Kidney epithelial cell (primary cell): ENCODE measurements around the gene EMID1. TPM values are rescaled to one million over a fixed set of nuclear protein-coding genes. Genes with fewer than 3 reads are reported as not detected.
"Not testable (repeated sequence)": the region's sequence is repeated elsewhere in the genome, so short reads cannot be mapped to it uniquely, and the experiment has no call there.

Source experiments
- DNase-seq: peaks from one replicate; pipeline ENCODE4 v3.0.0-alpha.2; 2010; ENCODE audit warnings: low read depth
- H3K27me3 ChIP-seq: 2 replicates; pipeline ENCODE4 v1.6.0; 2011; ENCODE audit warnings: low read length; ENCODE audit not compliant: control insufficient read depth, insufficient read depth
- H3K36me3 ChIP-seq: 2 replicates; pipeline ENCODE4 v1.5.1; 2011; ENCODE audit warnings: low read length; ENCODE audit not compliant: control insufficient read depth, insufficient read depth
- H3K4me3 ChIP-seq: 2 replicates; pipeline ENCODE4 v1.5.1; 2011; ENCODE audit warnings: low read depth, mild to moderate bottlenecking, control low read depth, low read length
- total RNA-seq: library from RNA; depleted of rRNA; stranded (reverse); fragments of >200 nt; gene quantifications from 2 replicates; pipeline ENCODE4 v1.2.3, GENCODE V29; 2015
- TF ChIP-seq, protein P1 (sequence below): IDR thresholded peaks from 2 replicates; pipeline ENCODE4 v1.5.1; 2011; ENCODE audit warnings: mild to moderate bottlenecking, moderate library complexity, low read length, control low read depth, inconsistent platforms; ENCODE audit not compliant: insufficient read depth, poor library complexity, severe bottlenecking

The EMID1 gene
- total RNA-seq, 1 donor from 2014 or later = 2.2 TPM

DNA sequence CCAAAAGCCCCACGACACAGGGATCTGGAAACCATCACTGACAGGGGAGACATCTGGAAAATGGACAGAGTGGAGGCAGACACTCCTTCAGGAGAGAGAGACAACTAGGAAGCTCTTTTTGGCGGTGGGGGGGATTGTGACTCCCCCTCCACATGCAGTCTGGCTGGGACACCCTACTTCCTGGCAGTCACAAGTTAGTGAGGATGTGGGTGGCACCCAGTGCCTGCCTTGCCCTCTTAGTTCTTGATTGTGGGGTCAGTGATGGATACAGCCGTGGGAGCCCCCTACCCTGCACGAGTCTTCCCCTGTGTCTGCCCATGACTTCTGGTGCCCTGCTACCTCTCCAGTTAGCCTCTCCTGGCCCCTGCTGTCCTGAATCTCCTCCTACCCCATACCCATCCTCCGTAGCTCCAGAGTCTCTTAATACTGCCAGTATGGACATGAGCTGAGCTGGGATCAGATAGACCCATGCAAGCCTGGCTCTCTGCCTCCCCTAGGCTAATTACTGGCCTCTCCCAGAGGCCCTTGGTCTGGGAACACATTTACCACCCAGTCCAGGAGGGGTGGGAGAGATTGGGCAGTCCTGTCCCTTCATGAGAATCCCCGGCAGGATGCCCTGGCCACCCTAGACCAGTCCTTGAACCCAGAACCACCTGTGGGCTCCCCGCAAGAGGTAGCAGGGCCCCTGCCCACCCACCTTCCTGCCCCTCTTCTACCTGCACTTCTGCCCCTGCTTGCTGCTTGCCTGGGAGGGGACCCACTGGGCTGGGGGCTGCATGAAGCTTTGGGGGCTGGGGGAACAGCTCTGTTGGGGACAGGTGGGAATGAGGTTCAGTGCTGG, 39.3 kb downstream of the EMID1 start:
- TF ChIP-seq, protein P1, sequence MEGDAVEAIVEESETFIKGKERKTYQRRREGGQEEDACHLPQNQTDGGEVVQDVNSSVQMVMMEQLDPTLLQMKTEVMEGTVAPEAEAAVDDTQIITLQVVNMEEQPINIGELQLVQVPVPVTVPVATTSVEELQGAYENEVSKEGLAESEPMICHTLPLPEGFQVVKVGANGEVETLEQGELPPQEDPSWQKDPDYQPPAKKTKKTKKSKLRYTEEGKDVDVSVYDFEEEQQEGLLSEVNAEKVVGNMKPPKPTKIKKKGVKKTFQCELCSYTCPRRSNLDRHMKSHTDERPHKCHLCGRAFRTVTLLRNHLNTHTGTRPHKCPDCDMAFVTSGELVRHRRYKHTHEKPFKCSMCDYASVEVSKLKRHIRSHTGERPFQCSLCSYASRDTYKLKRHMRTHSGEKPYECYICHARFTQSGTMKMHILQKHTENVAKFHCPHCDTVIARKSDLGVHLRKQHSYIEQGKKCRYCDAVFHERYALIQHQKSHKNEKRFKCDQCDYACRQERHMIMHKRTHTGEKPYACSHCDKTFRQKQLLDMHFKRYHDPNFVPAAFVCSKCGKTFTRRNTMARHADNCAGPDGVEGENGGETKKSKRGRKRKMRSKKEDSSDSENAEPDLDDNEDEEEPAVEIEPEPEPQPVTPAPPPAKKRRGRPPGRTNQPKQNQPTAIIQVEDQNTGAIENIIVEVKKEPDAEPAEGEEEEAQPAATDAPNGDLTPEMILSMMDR = no peak
- no peak for DNase-seq
- peaks cover 6% of the 10 kb centered on the region for H3K27me3 ChIP-seq
- no peaks in the 10 kb centered on the region for H3K36me3 ChIP-seq
- no peak overlapping the region for H3K4me3 ChIP-seq

DNA sequence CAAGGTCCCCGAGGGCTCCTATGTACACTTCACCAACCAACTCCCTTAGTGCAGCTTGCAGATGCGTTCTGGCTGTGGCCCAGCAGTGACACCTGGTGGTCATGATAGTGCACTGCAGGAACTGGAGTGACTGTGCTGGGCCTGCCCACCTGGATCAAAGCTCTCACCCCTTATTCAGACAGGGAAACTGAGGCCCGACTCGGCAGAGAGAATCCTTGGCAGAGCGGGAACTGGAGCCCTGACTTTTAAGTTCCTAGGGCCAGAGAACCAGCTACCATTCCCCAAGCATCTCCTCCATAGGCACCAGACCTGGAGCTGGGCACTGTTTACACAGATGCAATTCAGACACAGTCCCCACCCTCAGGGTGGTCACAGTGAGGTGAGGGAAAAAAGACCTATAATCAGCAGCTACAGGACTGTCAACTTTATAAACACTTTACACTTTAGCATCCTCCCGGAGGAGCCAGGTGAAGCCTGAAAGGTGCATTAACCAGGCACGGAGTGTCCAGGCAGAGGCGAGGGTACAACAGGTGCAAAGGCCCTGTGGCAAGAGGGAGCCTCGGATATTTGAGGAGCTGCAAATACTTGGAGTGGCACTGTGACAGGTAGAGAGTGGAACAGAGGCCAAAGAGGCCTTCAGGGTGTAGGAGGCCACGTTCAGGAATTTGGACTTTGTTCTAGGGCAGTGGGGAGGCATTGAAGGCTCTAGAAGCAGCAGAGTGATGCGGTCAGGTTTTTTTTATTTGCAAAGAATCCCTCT, 40.1 kb downstream of the EMID1 start:
- H3K4me3 ChIP-seq = no peak overlapping the region
- peaks cover 6% of the 10 kb centered on the region for H3K27me3 ChIP-seq
- H3K36me3 ChIP-seq = no peaks in the 10 kb centered on the region
- no peak for DNase-seq
- TF ChIP-seq, protein P1 = peak; percentile 97

DNA sequence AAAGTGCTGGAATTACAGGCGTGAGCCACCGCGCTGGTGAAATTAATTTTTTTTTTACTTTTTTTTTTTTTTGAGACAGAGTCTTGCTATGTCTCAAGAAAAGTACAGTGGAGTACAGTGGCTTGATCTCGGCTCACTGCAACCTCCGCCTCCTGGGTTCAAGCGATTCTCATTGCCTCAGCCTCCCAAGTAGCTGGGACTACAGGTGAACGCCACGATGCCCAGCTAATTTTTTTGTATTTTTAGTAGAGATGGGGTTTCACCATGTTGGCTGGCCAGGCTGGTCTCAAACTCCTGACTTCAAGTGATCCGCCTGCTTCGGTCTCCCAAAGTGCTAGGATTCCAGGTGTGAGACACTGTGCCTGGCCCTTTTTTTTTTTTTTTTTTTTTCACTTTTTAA, 42.2 kb downstream of the EMID1 start:
- not testable (repeated sequence) for H3K36me3 ChIP-seq, H3K4me3 ChIP-seq, H3K27me3 ChIP-seq, DNase-seq

DNA sequence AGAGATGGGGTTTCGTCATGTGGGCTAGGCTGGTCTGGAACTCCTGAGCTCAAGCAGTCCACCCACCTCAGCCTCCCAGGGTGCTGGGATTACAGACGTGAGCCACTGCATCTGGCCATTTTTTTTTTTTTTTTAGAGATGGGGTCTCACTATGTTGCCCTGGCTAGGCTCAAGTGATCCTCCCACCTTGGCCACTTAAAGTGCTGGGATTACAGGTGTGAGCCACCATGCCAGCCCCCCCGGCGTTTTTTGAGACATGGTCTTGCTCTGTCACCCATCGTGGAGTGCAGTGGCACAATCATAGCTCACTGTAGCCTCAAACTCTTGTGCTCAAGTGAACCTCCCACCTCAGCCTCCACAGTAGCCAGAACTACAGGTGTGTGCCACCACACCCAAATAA, 45.6 kb downstream of the EMID1 start:
- no peak for DNase-seq
- Histone ChIP-seq H3K36me3 (no peaks in the 10 kb centered on the region), H3K4me3 (no peak overlapping the region), H3K27me3 (no peaks in the 10 kb centered on the region)
- TF ChIP-seq, protein P1 = no peak

DNA sequence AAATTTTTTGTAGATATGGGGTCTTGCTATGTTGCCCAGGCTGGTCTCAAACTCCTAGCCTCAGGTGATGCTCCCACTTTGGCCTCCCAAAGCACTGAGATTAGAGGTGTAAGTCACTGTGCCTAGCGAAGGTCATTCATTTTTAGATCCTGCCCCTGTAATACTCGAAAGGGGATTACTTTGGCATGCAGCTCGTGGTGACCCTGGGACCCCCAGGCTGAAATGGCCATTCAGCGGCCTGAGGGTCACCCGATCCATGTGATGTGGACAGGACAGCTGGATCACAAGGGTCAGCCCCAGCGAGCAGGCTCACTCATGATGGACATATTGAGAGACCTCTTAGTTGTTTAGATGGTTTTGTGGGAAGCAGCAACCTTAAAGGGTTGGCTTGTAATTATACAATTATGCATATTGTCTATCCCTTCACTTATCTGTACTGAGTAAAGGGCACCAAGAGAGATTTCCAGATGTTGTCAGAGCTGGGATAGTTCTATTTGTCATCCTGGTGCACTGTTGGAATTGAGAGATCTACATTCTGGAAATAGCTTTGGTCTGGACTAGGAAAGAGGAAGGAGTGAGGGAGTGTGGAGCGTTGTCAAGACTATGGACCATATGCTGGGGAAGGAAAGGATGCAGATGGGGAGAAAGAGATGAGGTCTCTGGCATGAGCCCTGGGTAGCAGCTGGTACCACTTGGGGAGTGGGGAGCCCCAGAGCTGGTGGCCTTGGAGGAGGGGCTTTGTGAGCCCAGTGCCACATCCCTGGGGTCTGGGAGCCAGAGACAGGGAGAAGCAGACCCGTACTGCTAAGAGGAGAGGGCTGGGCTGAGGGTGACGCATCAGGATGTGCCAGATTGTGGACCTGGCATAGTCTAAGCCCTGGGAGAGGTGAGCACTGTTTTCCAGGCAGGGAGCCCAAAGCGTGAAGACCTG, 46.5 kb downstream of the EMID1 start:
- Histone ChIP-seq H3K27me3 (no peaks in the 10 kb centered on the region), H3K36me3 (no peaks in the 10 kb centered on the region), H3K4me3 (no peak overlapping the region)
- TF ChIP-seq, protein P1 = no peak
- DNase-seq = no peak
